ENCODE data around the gene GLIS1. TPM values are rescaled to one million over a fixed set of nuclear protein-coding genes. Genes with fewer than 3 reads are reported as not detected.

The GLIS1 gene
- total RNA-seq, 1 experiment from 2014 or later: 0.39 TPM

GRCh38 chr1:53686091-53686964, 52.6 kb downstream of the GLIS1 start:
- no peaks in the 10 kb centered on the region for H3K9me3 ChIP-seq (ENCODE audit: control insufficient read depth in 1 of 2, insufficient read depth in 1 of 2, low read depth in 1 of 2, low read length in 2 of 2)
- H3K4me3 ChIP-seq (replicated peaks in 1 of 2; ENCODE audit: low read depth in 1 of 2, low read length in 2 of 2): peak overlapping the region in 1 of 2 experiments; percentile 51; a peak in 1 of 4 replicates
- no peak overlapping the region; the same call in 1 of the 2 replicates for H3K27ac ChIP-seq (ENCODE audit: low read depth, low read length)
- intact Hi-C loops (cut with micrococcal nuclease): loop anchor here (10.0 kb wide), 1 partner anchor 412 kb away; no protein-coding TSS in a partner anchor
- no peak for ATAC-seq
- peaks cover 4% of the 10 kb centered on the region; the same call in 1 of the 2 replicates for H3K27me3 ChIP-seq (ENCODE audit: insufficient read depth, low read length)
- no peak overlapping the region for H3K9ac ChIP-seq (ENCODE audit: low read length)
- BruUV-seq (replicated peaks): no TSS peak
- ChIA-PET CTCF (no interaction called here), RAD21 (ENCODE audit: low non-redundant PET in 1 of 2, low total read pairs in 2 of 2, uncharacterized antibody in 2 of 2, unreplicated experiment in 2 of 2) (no interaction called here), POLR2A (no interaction called here)
- no peaks in the 10 kb centered on the region for H3K79me2 ChIP-seq (ENCODE audit: insufficient read depth, low read length)
- H3K4me2 ChIP-seq (ENCODE audit: low read length): peak overlapping the region; percentile 88
- no peak overlapping the region for H2AFZ ChIP-seq (ENCODE audit: low read depth, low read length, poor library complexity, severe bottlenecking)
- TF ChIP-seq EZH2phosphoT487 (IDR thresholded peaks at IDR 0.05; ENCODE audit: borderline replicate concordance): no peak
- TF ChIP-seq REST (IDR thresholded peaks at IDR 0.05; ENCODE audit: low read depth): no peak
- TF ChIP-seq MAX (IDR thresholded peaks at IDR 0.05): no peak
- H3K4me1 ChIP-seq (ENCODE audit: control insufficient read depth in 1 of 2, insufficient read depth in 2 of 2, low read length in 2 of 2): peaks cover 24 to 25% of the 10 kb centered on the region in 2 experiments
- no peaks in the 10 kb centered on the region for H4K20me1 ChIP-seq (ENCODE audit: insufficient read depth)
- H3K9me2 ChIP-seq (ENCODE audit: insufficient read depth): no peaks in the 10 kb centered on the region
- H3K36me3 ChIP-seq (ENCODE audit: control insufficient read depth in 1 of 2, insufficient read depth in 2 of 2, low read length in 2 of 2): no peaks in the 10 kb centered on the region
- DNase-seq (ENCODE audit: low read depth, low spot score): no peak
